Measurements from ENCODE around the gene TENT4B.

TENT4B gene

DNA sequence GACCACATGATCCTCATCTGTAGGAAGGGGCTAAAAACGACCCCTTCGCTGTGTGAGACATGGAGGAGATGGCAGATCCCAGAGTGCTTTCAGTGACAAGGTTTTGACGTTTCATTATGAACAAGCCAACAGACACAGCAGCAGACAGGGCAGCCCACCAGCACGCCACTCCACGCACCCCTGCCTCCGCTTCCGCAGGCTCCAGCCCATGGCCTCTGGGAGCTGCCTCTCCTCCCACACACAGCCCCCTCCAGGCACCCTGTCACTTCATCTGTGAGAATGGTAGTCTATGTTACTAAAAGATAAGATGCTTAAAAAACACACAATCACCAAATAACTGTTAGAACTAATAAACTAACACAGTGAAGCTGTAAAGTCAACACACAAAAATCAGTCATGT is 101.0 kb downstream of the TENT4B start:
- no peak for FAIRE-seq
- DNase-seq (ENCODE audit: insufficient read length, low spot score): no peak
- no peak for TF ChIP-seq POLR2A (IDR thresholded peaks at IDR 0.05; ENCODE audit: low read depth, low read length)

- TF ChIP-seq POLR2A (IDR thresholded peaks at IDR 0.05; ENCODE audit: low read depth, low read length): no peak
- no peak for FAIRE-seq
- no peak for DNase-seq (ENCODE audit: insufficient read length, low spot score)
Observed at GRCh38 chr16:50255538-50255937, 102.4 kb downstream of the TENT4B start.

DNA sequence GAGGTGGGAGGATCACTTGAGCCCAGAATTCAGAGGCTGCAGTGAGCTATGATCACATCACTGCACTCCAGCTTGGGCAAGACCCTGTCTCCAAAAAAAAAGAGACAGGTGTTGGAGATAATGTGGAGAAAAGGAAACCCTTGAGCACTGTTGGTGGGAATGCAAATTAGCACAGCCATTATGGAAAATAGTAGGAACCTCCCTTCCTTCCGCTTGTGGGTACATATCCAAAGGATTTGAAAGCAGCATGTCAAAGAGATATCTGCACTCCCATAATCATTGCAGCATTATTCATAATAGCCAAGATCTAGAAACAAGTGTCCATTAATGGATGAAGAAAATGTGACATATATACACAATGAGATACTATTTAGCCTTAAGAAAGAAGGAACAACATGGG is 103.5 kb downstream of the TENT4B start:
- no peak for TF ChIP-seq POLR2A (IDR thresholded peaks at IDR 0.05; ENCODE audit: low read depth, low read length)
- DNase-seq (ENCODE audit: insufficient read length, low spot score): no peak
- FAIRE-seq: no peak

DNA sequence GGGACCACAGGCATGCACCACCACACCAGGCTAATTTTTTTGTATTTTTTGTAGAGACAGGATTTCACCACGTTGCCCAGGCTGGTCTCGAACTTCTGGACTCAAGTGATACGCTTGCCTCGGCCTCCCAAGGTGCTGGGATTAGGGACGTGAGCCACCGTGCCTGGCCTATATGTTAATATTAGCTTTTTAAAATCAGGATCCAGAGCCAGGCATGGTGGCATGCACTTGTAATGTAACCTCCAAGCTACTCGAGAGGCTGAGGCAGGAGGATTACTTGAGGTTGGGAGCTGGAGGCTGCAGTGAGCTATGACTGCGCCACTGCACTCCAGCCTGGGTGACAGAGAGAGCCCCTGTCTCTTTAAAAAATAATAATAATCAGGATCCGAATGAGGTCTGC is 104.8 kb downstream of the TENT4B start:
- TF ChIP-seq POLR2A (IDR thresholded peaks at IDR 0.05; ENCODE audit: low read depth, low read length): no peak
- DNase-seq (ENCODE audit: insufficient read length, low spot score) (no peak), FAIRE-seq (no peak)

GRCh38 chr16:50259334-50260205 is 106.5 kb downstream of the TENT4B start:
- DNase-seq (ENCODE audit: insufficient read length, low spot score): no peak
- FAIRE-seq: no peak
- no peak for TF ChIP-seq POLR2A (IDR thresholded peaks at IDR 0.05; ENCODE audit: low read depth, low read length)

GRCh38 chr16:50260206-50261159 is 107.4 kb downstream of the TENT4B start:
- FAIRE-seq: no peak
- no peak for DNase-seq (ENCODE audit: insufficient read length, low spot score)
- no peak for TF ChIP-seq POLR2A (IDR thresholded peaks at IDR 0.05; ENCODE audit: low read depth, low read length)

- DNase-seq (ENCODE audit: insufficient read length, low spot score) (no peak), FAIRE-seq (no peak)
- TF ChIP-seq POLR2A (IDR thresholded peaks at IDR 0.05; ENCODE audit: low read depth, low read length): no peak
Observed at GRCh38 chr16:50261160-50261706, 108.1 kb downstream of the TENT4B start.

DNA sequence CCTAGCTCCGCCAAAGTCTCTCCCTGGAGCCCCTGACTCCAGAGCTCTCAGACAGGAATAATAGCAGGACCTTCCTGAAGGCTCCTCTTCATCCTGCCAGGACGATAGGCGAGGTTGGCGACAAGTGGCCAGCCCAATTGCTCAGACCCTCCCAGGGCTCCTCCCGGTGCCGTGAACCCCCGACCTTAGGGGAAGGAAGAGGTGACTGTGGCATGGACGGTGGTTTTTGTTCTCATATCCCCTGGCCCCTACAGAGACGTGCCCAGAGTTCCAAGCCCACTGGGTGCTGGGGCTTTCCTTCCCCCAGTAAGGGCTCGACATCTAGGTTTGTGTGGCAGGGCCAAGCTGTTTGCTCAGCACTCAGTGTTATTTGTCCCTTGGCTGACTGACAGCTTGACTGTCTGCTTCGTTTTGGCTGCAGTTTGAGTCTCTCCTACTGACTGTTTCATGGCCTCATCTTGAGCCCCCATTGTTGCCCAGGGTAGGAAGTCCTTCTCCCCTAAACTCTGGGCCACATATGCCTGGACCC is 108.7 kb downstream of the TENT4B start:
- TF ChIP-seq POLR2A (IDR thresholded peaks at IDR 0.05; ENCODE audit: low read depth, low read length): no peak
- DNase-seq (ENCODE audit: insufficient read length, low spot score) (no peak), FAIRE-seq (no peak)

DNA sequence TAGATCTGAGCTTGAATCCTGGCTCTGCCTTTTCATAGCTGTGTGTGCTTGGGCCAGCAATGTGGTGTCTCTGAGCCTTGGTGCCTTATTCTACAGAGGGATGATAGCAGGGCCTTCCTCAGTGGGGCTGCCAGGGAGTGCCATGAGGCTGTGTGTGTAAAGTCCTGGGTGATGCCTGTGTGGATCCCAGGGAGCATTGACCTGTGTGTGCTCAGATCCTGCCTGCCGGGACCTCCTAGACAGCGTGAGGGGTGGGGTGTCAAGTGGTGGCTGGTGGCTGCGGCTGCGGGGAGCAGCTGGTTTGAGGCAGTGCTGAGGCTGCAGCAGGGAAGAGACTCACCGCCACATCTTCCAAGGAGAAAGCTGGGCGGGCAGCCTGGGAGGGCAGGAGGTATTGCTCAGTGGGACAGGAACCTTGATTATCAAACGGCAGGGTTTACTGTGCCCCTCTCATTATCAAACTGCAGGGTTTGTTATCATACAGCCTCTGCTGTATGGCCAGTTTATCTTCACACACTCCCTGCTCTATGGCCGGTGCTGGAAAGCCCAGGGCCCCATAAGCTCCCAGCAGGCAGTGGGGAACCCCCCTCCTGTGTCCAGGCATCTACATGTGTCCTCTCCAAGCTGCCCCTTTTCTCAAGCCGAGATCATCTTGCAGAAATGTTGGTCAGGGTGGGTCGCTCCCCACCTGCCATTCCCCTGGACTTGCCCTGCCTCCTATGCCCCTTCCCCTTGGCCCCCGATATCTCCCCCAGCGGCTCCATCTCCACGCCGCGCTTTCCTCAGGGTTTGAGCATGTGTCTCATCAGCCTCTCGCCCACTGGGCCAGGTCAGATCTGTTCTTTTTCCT is 110.2 kb downstream of the TENT4B start:
- DNase-seq (ENCODE audit: insufficient read length, low spot score): no peak
- no peak for TF ChIP-seq POLR2A (IDR thresholded peaks at IDR 0.05; ENCODE audit: low read depth, low read length)
- FAIRE-seq: no peak

GRCh38 chr16:50263940-50264929 is 111.1 kb downstream of the TENT4B start:
- no peak for FAIRE-seq
- DNase-seq (ENCODE audit: insufficient read length, low spot score): no peak
- no peak for TF ChIP-seq POLR2A (IDR thresholded peaks at IDR 0.05; ENCODE audit: low read depth, low read length)

DNA sequence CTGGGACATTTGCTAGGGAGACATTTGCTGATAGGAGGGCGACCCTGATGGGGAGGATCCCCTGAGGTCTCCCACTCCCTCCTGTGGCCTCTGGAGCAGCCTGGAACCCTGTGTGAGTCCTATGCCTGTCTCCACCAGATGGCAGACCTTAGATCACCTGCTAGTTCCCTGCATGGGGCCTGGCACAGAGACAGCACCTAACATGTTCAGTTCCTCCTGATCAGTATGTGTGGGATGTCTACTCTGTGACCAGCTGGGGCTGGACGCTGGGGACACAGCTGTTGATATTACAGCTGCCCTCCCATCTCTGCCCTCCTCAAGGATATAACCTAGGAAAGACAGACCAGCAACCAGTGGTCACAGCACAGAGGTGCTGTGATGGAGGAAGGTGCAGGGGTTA is 112.2 kb downstream of the TENT4B start:
- DNase-seq (ENCODE audit: insufficient read length, low spot score) (no peak), FAIRE-seq (no peak)
- no peak for TF ChIP-seq POLR2A (IDR thresholded peaks at IDR 0.05; ENCODE audit: low read depth, low read length)

DNA sequence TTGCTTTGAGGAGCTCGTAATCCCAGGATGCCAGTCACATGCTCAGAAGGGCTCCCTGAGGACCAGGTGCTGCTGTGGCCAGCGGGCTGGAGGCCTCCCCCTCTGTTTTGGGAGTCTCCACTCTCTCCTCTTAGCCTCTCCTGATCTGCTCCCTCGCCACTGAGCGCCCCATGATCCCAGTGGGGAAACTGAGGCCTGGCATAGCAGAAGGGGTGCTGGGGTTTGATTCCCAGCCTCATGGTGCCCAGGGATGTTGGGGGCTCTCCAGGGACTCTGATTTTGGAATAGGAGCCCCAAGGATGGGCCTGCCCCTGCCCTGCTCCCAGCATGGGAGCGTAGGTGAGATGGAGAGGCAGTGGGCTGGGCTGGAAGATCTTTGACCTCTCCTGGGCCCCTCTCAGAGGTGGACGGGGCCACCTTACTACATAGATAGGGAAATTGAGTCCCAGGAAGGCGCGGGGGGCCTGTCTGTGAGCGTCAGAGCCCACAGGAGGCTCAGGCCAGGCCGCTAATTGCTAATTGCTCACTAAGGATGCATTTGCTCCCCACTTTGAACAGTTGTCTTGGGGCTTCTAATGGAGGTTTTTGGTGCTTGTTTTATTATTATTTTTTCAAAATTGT is 112.7 kb downstream of the TENT4B start:
- no peak for DNase-seq (ENCODE audit: insufficient read length, low spot score)
- no peak for FAIRE-seq
- TF ChIP-seq POLR2A (IDR thresholded peaks at IDR 0.05; ENCODE audit: low read depth, low read length): no peak
